IMR-90 (cell line): ENCODE results near the gene CTNNA2. TPM values are rescaled to one million over a fixed set of nuclear protein-coding genes. Genes with fewer than 3 reads are reported as not detected.

Experiments
- ATAC-seq: fragments of 200-7000 bp; cut with Tn5 transposase; 2 replicates; pipeline ENCODE4 v1.9.1; 2020; ENCODE audit warnings: low read depth, mild to moderate bottlenecking, moderate library complexity
- BruUV-seq: library from RNA; stranded (reverse); fragments of 400-500 nt; replicated peaks from 2 replicates; lab custom pipeline; 2021; lab: Mats Ljungman, UMichigan
- CTCF ChIA-PET: fragments of 300-600 bp; formaldehyde crosslinking; extraction: SDS; loops from one replicate; lab custom pipeline; 2021; ENCODE audit warnings: antibody characterized with exemption; lab: Yijun Ruan, JAX
- POLR2A ChIA-PET: fragments of 300-600 bp; sonication (Branson Sonifier 250); formaldehyde crosslinking; loops from one replicate; lab custom pipeline; 2022; ENCODE audit warnings: antibody characterized with exemption; ENCODE audit not compliant: unreplicated experiment; lab: Charles Lee
- DNase-seq: peaks from one replicate; pipeline ENCODE4 v3.0.0; 2013
- H2AFZ ChIP-seq: replicated peaks from 2 replicates; pipeline ENCODE3; 2013; ENCODE audit warnings: low read length, mild to moderate bottlenecking; ENCODE audit not compliant: poor library complexity
- H2AK5ac ChIP-seq: 2 replicates; pipeline ENCODE4 v1.6.1; 2013; ENCODE audit warnings: low read depth, low read length, inconsistent platforms
- H2AK9ac ChIP-seq: replicated peaks from 2 replicates; pipeline ENCODE3; 2013; ENCODE audit warnings: mild to moderate bottlenecking, low read depth, low read length, moderate library complexity; ENCODE audit not compliant: poor library complexity
- H2BK120ac ChIP-seq: 2 replicates; pipeline ENCODE4 v1.6.1; 2013; ENCODE audit warnings: low read depth, low read length, inconsistent platforms
- H2BK15ac ChIP-seq: 3 replicates; pipeline ENCODE4 v1.6.1; 2013; ENCODE audit warnings: low read depth, low read length, inconsistent platforms
- H2BK20ac ChIP-seq: 2 replicates; pipeline ENCODE4 v1.6.1; 2013; ENCODE audit warnings: low read depth, mild to moderate bottlenecking, inconsistent platforms, low read length, moderate library complexity
- H2BK5ac ChIP-seq: 2 replicates; pipeline ENCODE4 v1.6.1; 2013; ENCODE audit warnings: mild to moderate bottlenecking, low read depth, low read length, inconsistent platforms; ENCODE audit not compliant: poor library complexity, severe bottlenecking
- H3K14ac ChIP-seq: replicated peaks from 2 replicates; pipeline ENCODE4 v1.6.1; 2013; ENCODE audit warnings: low read depth, low read length, inconsistent platforms
- H3K18ac ChIP-seq: 2 replicates; pipeline ENCODE4 v1.6.1; 2013; ENCODE audit warnings: low read depth, low read length, control low read depth
- H3K23ac ChIP-seq: 2 replicates; pipeline ENCODE4 v1.6.1; 2013; ENCODE audit warnings: low read depth, low read length, inconsistent platforms
- H3K27ac ChIP-seq: 2 replicates; pipeline ENCODE4 v1.5.1; 2013; ENCODE audit warnings: mild to moderate bottlenecking, control low read depth, low read length; ENCODE audit not compliant: insufficient read depth
- H3K27me3 ChIP-seq: 2 replicates; pipeline ENCODE4 v1.6.1; 2013; ENCODE audit warnings: low read length; ENCODE audit not compliant: control insufficient read depth, insufficient read depth
- H3K36me3 ChIP-seq: 2 replicates; pipeline ENCODE4 v1.6.1; 2013; ENCODE audit warnings: low read length, mixed read lengths; ENCODE audit not compliant: control insufficient read depth, insufficient read depth
- H3K4ac ChIP-seq: 2 replicates; pipeline ENCODE4 v1.6.1; 2013; ENCODE audit warnings: low read depth, low read length, inconsistent platforms
- H3K4me1 ChIP-seq: 2 replicates; pipeline ENCODE4 v1.6.1; 2013; ENCODE audit warnings: low read length, mixed read lengths; ENCODE audit not compliant: control insufficient read depth, insufficient read depth
- H3K4me2 ChIP-seq: 2 replicates; pipeline ENCODE4 v1.6.1; 2013; ENCODE audit warnings: low read depth, mild to moderate bottlenecking, control low read depth, low read length, moderate library complexity
- H3K4me3 ChIP-seq: 2 replicates; pipeline ENCODE4 v1.5.1; 2013; ENCODE audit warnings: low read depth, mild to moderate bottlenecking, control low read depth, low read length, moderate library complexity; ENCODE audit not compliant: insufficient read depth
- H3K56ac ChIP-seq: 2 replicates; pipeline ENCODE4 v1.6.1; 2013; ENCODE audit warnings: low read length, inconsistent platforms; ENCODE audit not compliant: insufficient read depth; ENCODE audit errors: extremely low read depth
- H3K79me1 ChIP-seq, 2 experiments: 2 replicates each; pipeline ENCODE4 v1.6.1; 2013; ENCODE audit warnings: low read length in 2 of 2, inconsistent platforms in 1 of 2, low read depth in 1 of 2
- H3K9ac ChIP-seq: 2 replicates; pipeline ENCODE4 v1.6.1; 2013; ENCODE audit warnings: low read depth, low read length, control low read depth
- H3K9me1 ChIP-seq: 2 replicates; pipeline ENCODE4 v1.6.1; 2013; ENCODE audit warnings: low read length, inconsistent platforms; ENCODE audit not compliant: insufficient read depth
- H3K9me3 ChIP-seq: 2 replicates; pipeline ENCODE4 v1.6.1; 2013; ENCODE audit warnings: low read length; ENCODE audit not compliant: control insufficient read depth, insufficient read depth
- H4K20me1 ChIP-seq: 2 replicates; pipeline ENCODE4 v1.6.1; 2013; ENCODE audit warnings: low read length, inconsistent platforms; ENCODE audit not compliant: insufficient read depth
- H4K5ac ChIP-seq: 2 replicates; pipeline ENCODE4 v1.6.1; 2013; ENCODE audit warnings: mild to moderate bottlenecking, low read depth, low read length, control low read depth
- H4K8ac ChIP-seq, 2 experiments: 2 replicates each; pipeline ENCODE4 v1.6.1; 2013; ENCODE audit warnings: low read depth in 2 of 2, low read length in 2 of 2, control low read depth in 1 of 2, inconsistent platforms in 1 of 2
- H4K91ac ChIP-seq: 2 replicates; pipeline ENCODE4 v1.6.1; 2013; ENCODE audit warnings: low read depth, low read length, inconsistent platforms; ENCODE audit not compliant: insufficient read depth
- BHLHE40 ChIP-seq: fragments of 150-350 bp; IDR thresholded peaks from 2 replicates; pipeline ENCODE4 v1.6.1; 2016; ENCODE audit warnings: mild to moderate bottlenecking, low read depth, low read length
- MAZ ChIP-seq: IDR thresholded peaks from 2 replicates; pipeline ENCODE4 v1.6.1; 2012; ENCODE audit warnings: low read depth, mild to moderate bottlenecking, low read length, improper control_type of control experiment, moderate library complexity, borderline replicate concordance
- MXI1 ChIP-seq: IDR thresholded peaks from 2 replicates; pipeline ENCODE4 v1.6.1; 2012; ENCODE audit warnings: low read depth, mild to moderate bottlenecking, low read length, moderate library complexity, borderline replicate concordance
- POLR2A ChIP-seq: IDR thresholded peaks from 2 replicates; pipeline ENCODE4 v1.6.1; 2012; ENCODE audit warnings: mild to moderate bottlenecking, low read depth, low read length
- SMC3 ChIP-seq: fragments of 150-350 bp; IDR thresholded peaks from 2 replicates; pipeline ENCODE4 v1.6.1; 2016; ENCODE audit warnings: low read depth, mild to moderate bottlenecking, antibody characterized with exemption, low read length, moderate library complexity
- WGBS, 2 experiments: methylation state at CpG; one replicate each; pipeline versions ENCODE4 v1.1.5 to v1.1.7; 2013; ENCODE audit warnings: missing lambda C conversion rate in 2 of 2; ENCODE audit not compliant: insufficient read length in 1 of 2; ENCODE audit errors: extremely low coverage in 2 of 2; 5-methylcytosine and 5-hydroxymethylcytosine counted together
- dilution Hi-C: fragments of 300-500 bp; cut with HindIII; formaldehyde crosslinking; loops from one replicate; pipeline ENCODE4 v1.14.3; 2018; ENCODE audit warnings: low sequenced_read_pairs; ENCODE audit not compliant: unreplicated experiment
- in situ Hi-C: fragments of 300-500 bp; cut with MboI; formaldehyde crosslinking; loops from 3 replicates; pipeline ENCODE4 v1.14.3; 2019; ENCODE audit warnings: low sequenced_read_pairs, inconsistent platforms, mixed read lengths
- intact Hi-C: fragments of 100-400 bp; cut with micrococcal nuclease; formaldehyde crosslinking; loops from 2 replicates; pipeline ENCODE4 v1.10.0; 2022
- polyA plus RNA-seq, 3 experiments: library from polyadenylated mRNA; depleted of rRNA; stranded (reverse); fragments of >200 nt; gene quantifications; 2 replicates each; pipeline ENCODE4 v1.2.3, GENCODE V29; 2012; ENCODE audit warnings: low replicate concordance in 1 of 3
- total RNA-seq: library from RNA; depleted of rRNA; stranded (reverse); fragments of >200 nt; gene quantifications from 2 replicates; pipeline ENCODE4 v1.2.3, GENCODE V29; 2012
- TF ChIP-seq, protein P1 (sequence below): fragments of 150-350 bp; IDR thresholded peaks from 2 replicates; pipeline ENCODE4 v1.6.1; 2016; ENCODE audit warnings: low read depth, mild to moderate bottlenecking, low read length, moderate library complexity, borderline replicate concordance
- TF ChIP-seq, protein P2 (sequence below): fragments of 150-350 bp; IDR thresholded peaks from 2 replicates; pipeline ENCODE4 v1.6.1; 2017; ENCODE audit warnings: mild to moderate bottlenecking, antibody characterized with exemption, low read length, low read depth

CTNNA2 gene
- total and polyA plus RNA-seq, 2 of the 4 experiments (the other 2 are of a cell fraction): not detected

DNA sequence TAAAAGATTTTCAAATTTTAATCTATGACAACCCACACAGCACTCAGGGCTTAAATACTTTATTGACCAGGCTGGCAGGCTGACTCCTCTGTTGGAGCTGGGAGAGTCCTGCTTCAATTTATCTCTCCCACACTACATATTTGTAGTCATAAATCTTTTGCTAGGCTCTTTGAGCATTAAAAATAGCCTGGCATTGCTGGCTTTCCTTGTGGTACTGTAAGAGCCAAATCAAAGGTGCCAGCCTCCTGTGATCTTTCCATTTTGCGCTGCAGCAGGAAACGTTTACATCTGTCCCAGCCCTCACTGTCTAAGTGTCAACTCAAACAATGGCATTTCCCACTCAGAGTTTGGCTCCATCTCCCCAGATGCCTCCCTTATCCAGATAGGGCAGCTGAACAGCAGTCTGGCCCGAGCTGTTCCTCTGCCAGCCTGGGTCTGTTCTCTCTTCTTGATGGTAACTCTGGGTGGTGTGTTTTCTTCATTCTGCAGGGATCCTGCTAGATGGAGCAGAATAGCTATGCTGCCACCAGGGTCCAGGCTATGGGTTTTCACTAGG lies 729.6 kb downstream of the CTNNA2 start:
- dilution Hi-C loops: no loop called here
- Histone ChIP-seq H3K27ac (no peak overlapping the region), H2AK5ac (no peak overlapping the region), H3K4me3 (no peak overlapping the region), H3K9me3 (no peaks in the 10 kb centered on the region), H4K8ac (no peak overlapping the region), H3K4ac (no peak overlapping the region), H3K56ac (no peak overlapping the region), H3K36me3 (no peaks in the 10 kb centered on the region), H3K9ac (no peak overlapping the region), H3K27me3 (peaks cover 2% of the 10 kb centered on the region), H2AK9ac (no peak overlapping the region), H3K79me1 (no peaks in the 10 kb centered on the region), H4K20me1 (no peaks in the 10 kb centered on the region), H2BK15ac (no peak overlapping the region), H2BK5ac (no peak overlapping the region), H2AFZ (no peak overlapping the region), H4K91ac (no peak overlapping the region), H3K9me1 (no peaks in the 10 kb centered on the region), H4K5ac (no peak overlapping the region), H3K4me1 (no peaks in the 10 kb centered on the region), H3K18ac (no peak overlapping the region), H2BK120ac (no peak overlapping the region), H3K4me2 (no peak overlapping the region), H3K14ac (no peak overlapping the region), H2BK20ac (no peak overlapping the region), H3K23ac (no peak overlapping the region)
- TF ChIP-seq, protein P1, sequence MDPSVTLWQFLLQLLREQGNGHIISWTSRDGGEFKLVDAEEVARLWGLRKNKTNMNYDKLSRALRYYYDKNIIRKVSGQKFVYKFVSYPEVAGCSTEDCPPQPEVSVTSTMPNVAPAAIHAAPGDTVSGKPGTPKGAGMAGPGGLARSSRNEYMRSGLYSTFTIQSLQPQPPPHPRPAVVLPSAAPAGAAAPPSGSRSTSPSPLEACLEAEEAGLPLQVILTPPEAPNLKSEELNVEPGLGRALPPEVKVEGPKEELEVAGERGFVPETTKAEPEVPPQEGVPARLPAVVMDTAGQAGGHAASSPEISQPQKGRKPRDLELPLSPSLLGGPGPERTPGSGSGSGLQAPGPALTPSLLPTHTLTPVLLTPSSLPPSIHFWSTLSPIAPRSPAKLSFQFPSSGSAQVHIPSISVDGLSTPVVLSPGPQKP: no peak
- TF ChIP-seq POLR2A: no peak
- TF ChIP-seq, protein P2, sequence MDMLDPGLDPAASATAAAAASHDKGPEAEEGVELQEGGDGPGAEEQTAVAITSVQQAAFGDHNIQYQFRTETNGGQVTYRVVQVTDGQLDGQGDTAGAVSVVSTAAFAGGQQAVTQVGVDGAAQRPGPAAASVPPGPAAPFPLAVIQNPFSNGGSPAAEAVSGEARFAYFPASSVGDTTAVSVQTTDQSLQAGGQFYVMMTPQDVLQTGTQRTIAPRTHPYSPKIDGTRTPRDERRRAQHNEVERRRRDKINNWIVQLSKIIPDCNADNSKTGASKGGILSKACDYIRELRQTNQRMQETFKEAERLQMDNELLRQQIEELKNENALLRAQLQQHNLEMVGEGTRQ: no peak
- no peak for TF ChIP-seq BHLHE40
- TF ChIP-seq MAZ: no peak
- no peak for TF ChIP-seq MXI1
- TF ChIP-seq SMC3: no peak
- intact Hi-C loops: loop anchor here (5.0 kb wide), 1 partner anchor 155 kb away; no protein-coding TSS in a partner anchor
- ATAC-seq (no peak), DNase-seq (no peak)
- ChIA-PET CTCF (no interaction called here), POLR2A (no interaction called here)
- BruUV-seq: no TSS peak
- in situ Hi-C loops: no loop called here
- WGBS, 2 experiments: no CpG with 5 or more reads among the region's 3 CpGs
